ENCODE data around the gene SCUBE3.

- no peak for TF ChIP-seq NFIC (IDR thresholded peaks at IDR 0.05)
- TF ChIP-seq EP300 (IDR thresholded peaks at IDR 0.05; ENCODE audit: borderline replicate concordance), result no peak
- TF ChIP-seq CREB1 (IDR thresholded peaks at IDR 0.05; ENCODE audit: low read depth), result no peak
- no peak for TF ChIP-seq TAF1 (IDR thresholded peaks at IDR 0.05; ENCODE audit: low read depth)
- no peak for TF ChIP-seq MAX (IDR thresholded peaks at IDR 0.05)
- TF ChIP-seq TCF12 (IDR thresholded peaks at IDR 0.05; ENCODE audit: low read depth), result no peak
- TF ChIP-seq USF1 (IDR thresholded peaks at IDR 0.05), result no peak
- TF ChIP-seq YY1 (IDR thresholded peaks at IDR 0.05; ENCODE audit: low read depth), result no peak
- no peak for TF ChIP-seq FOXM1 (IDR thresholded peaks at IDR 0.05; ENCODE audit: borderline replicate concordance, low read depth)
- TF ChIP-seq RAD21 (IDR thresholded peaks at IDR 0.05; ENCODE audit: low read depth), result no peak
- no peak for TF ChIP-seq ZBTB7A (IDR thresholded peaks at IDR 0.05; ENCODE audit: low read depth)
- TF ChIP-seq CEBPB (IDR thresholded peaks at IDR 0.05), result no peak
- no peak for TF ChIP-seq REST (IDR thresholded peaks at IDR 0.05; ENCODE audit: low read depth)
These were observed 69.6 kb downstream of the SCUBE3 start for GRCh38 chr6:35283361-35283760.
